WI38 (cell line): ENCODE data around the gene PRXL2A.
A peak's percentile ranks its signal among the peaks of the same experiment; 100 is the strongest.

ENCODE experiments used
- H3K4me3 ChIP-seq: 2 replicates; pipeline ENCODE4 v1.5.1; 2011; ENCODE audit warnings: low read depth, mild to moderate bottlenecking, control low read depth, low read length
- CTCF ChIP-seq: IDR thresholded peaks from 2 replicates; pipeline ENCODE4 v1.5.1; 2012; ENCODE audit warnings: low read depth, mild to moderate bottlenecking, control low read depth, low read length

Gene PRXL2A

GRCh38 chr10:80452069-80452468, 43.7 kb downstream of the PRXL2A start:
- H3K4me3 ChIP-seq = no peak overlapping the region

GRCh38 chr10:80452640-80453039, 44.3 kb downstream of the PRXL2A start:
- no peak overlapping the region for H3K4me3 ChIP-seq
- TF ChIP-seq CTCF = no peak

More at GRCh38 chr10:80452069-80452468, 43.7 kb downstream of the PRXL2A start:
- no peak for TF ChIP-seq CTCF

- no peak for TF ChIP-seq CTCF
- H3K4me3 ChIP-seq = peak overlapping the region; percentile 59
Measured at GRCh38 chr10:80453056-80453841, 44.9 kb downstream of the PRXL2A start.

GRCh38 chr10:80453842-80454512, 45.6 kb downstream of the PRXL2A start, which contains the start of gene TSPAN14:
TSS of gene TSPAN14 (plus strand) at chr10:80454310. CDS start at chr10:80489234, 34,924 bp downstream.
- H3K4me3 ChIP-seq = peak within 1 kb of the TSS; percentile 70
- no peak for TF ChIP-seq CTCF

- peak overlapping the region; percentile 70 for H3K4me3 ChIP-seq
- TF ChIP-seq CTCF = no peak
Measured at GRCh38 chr10:80454513-80455460, 46.4 kb downstream of the PRXL2A start.

- no peak for TF ChIP-seq CTCF
- peak overlapping the region; percentile 70 for H3K4me3 ChIP-seq
Measured at GRCh38 chr10:80455461-80456349, 47.4 kb downstream of the PRXL2A start.
